AG09309 (cell line): Measurements from ENCODE around the gene ASTN2.

Experiments used
- DNase-seq: peaks from one replicate; pipeline ENCODE4 v3.0.0-alpha.2; 2010; ENCODE audit warnings: low read depth
- H3K4me3 ChIP-seq: 2 replicates; pipeline ENCODE4 v1.5.1; 2011; ENCODE audit warnings: mild to moderate bottlenecking, low read depth, low read length, moderate library complexity; ENCODE audit not compliant: control insufficient read depth
- CTCF ChIP-seq: IDR thresholded peaks from 2 replicates; pipeline ENCODE4 v1.5.1; 2011; ENCODE audit warnings: mild to moderate bottlenecking, low read depth, low read length, inconsistent platforms; ENCODE audit not compliant: insufficient read depth, control insufficient read depth; ENCODE audit errors: missing control alignments

The ASTN2 gene

GRCh38 chr9:117095081-117095480 is 319.8 kb downstream of the ASTN2 start:
- H3K4me3 ChIP-seq = no peak overlapping the region
- DNase-seq = no peak
- no peak for TF ChIP-seq CTCF

GRCh38 chr9:117093891-117094844 is 320.7 kb downstream of the ASTN2 start:
- DNase-seq = no peak
- no peak overlapping the region for H3K4me3 ChIP-seq
- no peak for TF ChIP-seq CTCF

- DNase-seq = no peak
- H3K4me3 ChIP-seq = no peak overlapping the region
- TF ChIP-seq CTCF = no peak
Observed at GRCh38 chr9:117092582-117092981, 322.3 kb downstream of the ASTN2 start.

GRCh38 chr9:117091529-117091928 is 323.3 kb downstream of the ASTN2 start:
- no peak for TF ChIP-seq CTCF
- H3K4me3 ChIP-seq = no peak overlapping the region
- no peak for DNase-seq

GRCh38 chr9:117088786-117089185 is 326.1 kb downstream of the ASTN2 start:
- no peak for DNase-seq
- no peak for TF ChIP-seq CTCF
- H3K4me3 ChIP-seq = no peak overlapping the region

GRCh38 chr9:117088140-117088539 is 326.7 kb downstream of the ASTN2 start:
- no peak for TF ChIP-seq CTCF
- no peak overlapping the region for H3K4me3 ChIP-seq
- no peak for DNase-seq

GRCh38 chr9:117084221-117084620 is 330.6 kb downstream of the ASTN2 start:
- TF ChIP-seq CTCF = no peak
- no peak for DNase-seq
- H3K4me3 ChIP-seq = no peak overlapping the region
